Measurements from ENCODE around the gene TSTD2.

The TSTD2 gene

GRCh38 chr9:97570899-97571298 lies 62.3 kb downstream of the TSTD2 start:
- no peak for TF ChIP-seq EZH2phosphoT487 (conservative IDR thresholded peaks at IDR 0.05; ENCODE audit: low read length)
- no peak for TF ChIP-seq CTCF (IDR thresholded peaks at IDR 0.05; ENCODE audit: insufficient read depth, low read length, poor library complexity, severe bottlenecking)
- H3K9me3 ChIP-seq (ENCODE audit: insufficient read depth, low read length) = no peaks in the 10 kb centered on the region
- H3K9ac ChIP-seq (ENCODE audit: low read length) = no peak overlapping the region
- no peaks in the 10 kb centered on the region for H4K20me1 ChIP-seq (ENCODE audit: low read depth, low read length)
- no peak overlapping the region for H2AFZ ChIP-seq (ENCODE audit: low read depth, low read length, severe bottlenecking)
- H3K36me3 ChIP-seq (ENCODE audit: low read length) = no peaks in the 10 kb centered on the region
- no peaks in the 10 kb centered on the region for H3K79me2 ChIP-seq (ENCODE audit: insufficient read depth, low read length)
- no peaks in the 10 kb centered on the region for H3K9me2 ChIP-seq (replicated peaks; ENCODE audit: insufficient read depth, low read length)
- H3K27me3 ChIP-seq (ENCODE audit: low read length) = no peaks in the 10 kb centered on the region
- no peaks in the 10 kb centered on the region for H3F3A ChIP-seq (ENCODE audit: insufficient read depth)
- H3K27ac ChIP-seq (ENCODE audit: low read depth, low read length) = no peak overlapping the region
- no peak overlapping the region for H3K4me2 ChIP-seq (ENCODE audit: low read depth, low read length, poor library complexity, severe bottlenecking)
- H3K4me3 ChIP-seq (ENCODE audit: insufficient read depth, low read length, poor library complexity, severe bottlenecking) = no peak overlapping the region

- Histone ChIP-seq H3K4me3 (ENCODE audit: insufficient read depth, low read length, poor library complexity, severe bottlenecking) (no peak overlapping the region), H3K27ac (ENCODE audit: low read depth, low read length) (no peak overlapping the region), H3K9me3 (ENCODE audit: insufficient read depth, low read length) (no peaks in the 10 kb centered on the region), H3K27me3 (ENCODE audit: low read length) (no peaks in the 10 kb centered on the region), H3K4me2 (ENCODE audit: low read depth, low read length, poor library complexity, severe bottlenecking) (no peak overlapping the region), H3K36me3 (ENCODE audit: low read length) (no peaks in the 10 kb centered on the region), H4K20me1 (ENCODE audit: low read depth, low read length) (no peaks in the 10 kb centered on the region), H3K79me2 (ENCODE audit: insufficient read depth, low read length) (no peaks in the 10 kb centered on the region), H3K9ac (ENCODE audit: low read length) (no peak overlapping the region), H3F3A (ENCODE audit: insufficient read depth) (no peaks in the 10 kb centered on the region), H3K9me2 (replicated peaks; ENCODE audit: insufficient read depth, low read length) (no peaks in the 10 kb centered on the region), H2AFZ (ENCODE audit: low read depth, low read length, severe bottlenecking) (no peak overlapping the region)
- TF ChIP-seq CTCF (IDR thresholded peaks at IDR 0.05; ENCODE audit: insufficient read depth, low read length, poor library complexity, severe bottlenecking) (no peak), EZH2phosphoT487 (conservative IDR thresholded peaks at IDR 0.05; ENCODE audit: low read length) (no peak)
Observed at GRCh38 chr9:97568461-97569275, 64.5 kb downstream of the TSTD2 start.

GRCh38 chr9:97567894-97568202 lies 65.3 kb downstream of the TSTD2 start:
- no peak overlapping the region for H3K4me3 ChIP-seq (ENCODE audit: insufficient read depth, low read length, poor library complexity, severe bottlenecking)
- no peaks in the 10 kb centered on the region for H3K27me3 ChIP-seq (ENCODE audit: low read length)
- H3K27ac ChIP-seq (ENCODE audit: low read depth, low read length) = no peak overlapping the region
- no peak for TF ChIP-seq EZH2phosphoT487 (conservative IDR thresholded peaks at IDR 0.05; ENCODE audit: low read length)
- TF ChIP-seq CTCF (IDR thresholded peaks at IDR 0.05; ENCODE audit: insufficient read depth, low read length, poor library complexity, severe bottlenecking) = no peak
- H3K4me2 ChIP-seq (ENCODE audit: low read depth, low read length, poor library complexity, severe bottlenecking) = no peak overlapping the region
- H3K9me3 ChIP-seq (ENCODE audit: insufficient read depth, low read length) = no peaks in the 10 kb centered on the region
- H3K79me2 ChIP-seq (ENCODE audit: insufficient read depth, low read length) = no peaks in the 10 kb centered on the region
- no peaks in the 10 kb centered on the region for H3F3A ChIP-seq (ENCODE audit: insufficient read depth)
- H2AFZ ChIP-seq (ENCODE audit: low read depth, low read length, severe bottlenecking) = no peak overlapping the region
- no peaks in the 10 kb centered on the region for H4K20me1 ChIP-seq (ENCODE audit: low read depth, low read length)
- H3K36me3 ChIP-seq (ENCODE audit: low read length) = no peaks in the 10 kb centered on the region
- no peak overlapping the region for H3K9ac ChIP-seq (ENCODE audit: low read length)
- H3K9me2 ChIP-seq (replicated peaks; ENCODE audit: insufficient read depth, low read length) = no peaks in the 10 kb centered on the region

All from SU-DHL-6 (cell line).